Activated CD4-positive, alpha-beta T cell treated with anti-CD3 and anti-CD28 coated beads for 4 hours (primary cell): Measurements from ENCODE around the gene TMEM161B.
"Not testable (repeated sequence)": the region's sequence is repeated elsewhere in the genome, so short reads cannot be mapped to it uniquely, and the experiment has no call there.

Source experiments
- DNase-seq, 2 donors: peaks; one replicate each; pipeline ENCODE4 v3.0.0-alpha.2; 2020

TMEM161B gene

GRCh38 chr5:88177486-88177885, 91.2 kb downstream of the TMEM161B start:
- not testable (repeated sequence) for DNase-seq

- DNase-seq: no peak
Observed at GRCh38 chr5:88172847-88173758, 95.5 kb downstream of the TMEM161B start.

- no peak for DNase-seq
Observed at GRCh38 chr5:88159591-88159990, 109.1 kb downstream of the TMEM161B start.

GRCh38 chr5:88158056-88158455, 110.6 kb downstream of the TMEM161B start:
- DNase-seq: no peak

- no peak for DNase-seq
Observed at GRCh38 chr5:88154891-88155290, 113.8 kb downstream of the TMEM161B start.

GRCh38 chr5:88150747-88151146, 117.9 kb downstream of the TMEM161B start:
- DNase-seq: no peak

GRCh38 chr5:88145611-88146467, 122.8 kb downstream of the TMEM161B start:
- DNase-seq: no peak

- DNase-seq: no peak
Observed at GRCh38 chr5:88145221-88145610, 123.4 kb downstream of the TMEM161B start.
